ENCODE measurements around the gene TEF. TPM values are rescaled to one million over a fixed set of nuclear protein-coding genes. Genes with fewer than 3 reads are reported as not detected.

The TEF gene
- total RNA-seq, 4 donors from 2014 or later: 8.5 to 73.7 (median 15.1) TPM

- Histone ChIP-seq H3K4me3 (no peak overlapping the region), H3K27me3 (no peaks in the 10 kb centered on the region), H3K9me3 (no peaks in the 10 kb centered on the region), H3K36me3 (no peaks in the 10 kb centered on the region), H3K4me1 (no peaks in the 10 kb centered on the region), H3K27ac (no peak overlapping the region)
- DNase-seq: no peak
- no peak for TF ChIP-seq POLR2A (IDR thresholded peaks at IDR 0.05)
- TF ChIP-seq CTCF (IDR thresholded peaks at IDR 0.05): no peak
- intact Hi-C loops (cut with DNase I; ENCODE audit: low total_unique reads): no loop called here
Measured at GRCh38 chr22:41358927-41359326, 22.8 kb upstream of the TEF start.

DNA sequence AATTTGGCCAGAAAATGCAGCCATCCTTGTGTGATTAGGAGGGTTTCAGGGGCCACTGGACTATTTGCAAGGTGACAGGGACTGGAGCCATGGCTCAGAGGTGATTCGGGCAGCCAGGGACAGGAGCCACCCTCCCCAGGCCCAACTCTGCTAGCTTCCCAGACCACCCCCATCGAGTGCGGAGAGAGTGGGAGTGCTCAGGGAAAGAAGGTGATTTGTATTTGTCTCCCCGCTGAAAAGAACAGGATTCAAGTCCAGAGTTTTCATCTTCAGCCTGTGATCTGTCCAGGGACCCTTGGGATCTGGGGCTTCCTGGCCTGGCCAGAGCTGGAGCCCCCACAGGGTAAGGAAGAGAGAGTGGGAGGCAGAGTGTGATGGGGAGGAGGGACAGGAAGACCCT lies 22.4 kb upstream of the TEF start:
- no peaks in the 10 kb centered on the region for H3K36me3 ChIP-seq
- no peak overlapping the region for H3K27ac ChIP-seq
- no peaks in the 10 kb centered on the region for H3K4me1 ChIP-seq
- H3K4me3 ChIP-seq: no peak overlapping the region
- H3K27me3 ChIP-seq: no peaks in the 10 kb centered on the region
- TF ChIP-seq POLR2A (IDR thresholded peaks at IDR 0.05) (no peak), CTCF (IDR thresholded peaks at IDR 0.05) (no peak)
- DNase-seq: no peak
- intact Hi-C loops (cut with DNase I; ENCODE audit: low total_unique reads): no loop called here
- no peaks in the 10 kb centered on the region for H3K9me3 ChIP-seq

GRCh38 chr22:41360126-41360525 lies 21.6 kb upstream of the TEF start:
- no peak overlapping the region for H3K4me3 ChIP-seq
- DNase-seq: no peak
- H3K36me3 ChIP-seq: no peaks in the 10 kb centered on the region
- no peaks in the 10 kb centered on the region for H3K9me3 ChIP-seq
- TF ChIP-seq POLR2A (IDR thresholded peaks at IDR 0.05) (no peak), CTCF (IDR thresholded peaks at IDR 0.05) (no peak)
- H3K27ac ChIP-seq: no peak overlapping the region
- H3K4me1 ChIP-seq: no peaks in the 10 kb centered on the region
- intact Hi-C loops (cut with DNase I; ENCODE audit: low total_unique reads): no loop called here
- no peaks in the 10 kb centered on the region for H3K27me3 ChIP-seq

DNA sequence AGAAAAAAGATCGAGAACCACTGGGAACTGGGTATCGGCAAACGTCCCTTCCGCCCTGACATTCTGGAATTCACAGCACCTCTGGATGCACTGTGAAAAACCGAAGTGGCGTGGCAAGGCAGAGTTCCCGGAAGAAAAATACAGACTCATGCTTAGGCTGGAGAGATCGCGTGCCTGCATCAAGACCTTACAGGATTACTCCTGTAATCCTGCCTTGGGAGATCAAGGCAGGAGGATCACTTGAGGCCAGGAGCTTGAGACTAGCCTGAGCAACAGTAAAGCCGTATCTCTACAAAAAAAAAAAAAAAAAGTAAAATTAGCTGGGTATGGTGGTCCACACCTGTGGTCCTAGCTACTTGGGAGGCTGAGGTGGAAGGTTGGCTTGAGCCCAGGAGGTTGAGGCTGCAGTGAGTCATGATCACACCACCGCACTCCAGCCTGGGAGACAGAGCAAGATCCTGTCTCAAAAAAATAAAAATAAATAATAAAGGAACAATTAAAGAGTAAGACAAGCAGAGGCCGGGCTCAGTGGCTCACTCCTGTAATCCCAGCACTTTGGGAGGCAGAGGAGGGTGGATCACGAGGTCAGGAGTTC lies 19.9 kb upstream of the TEF start:
- Histone ChIP-seq H3K4me1 (peaks cover 0 to 2% of the 10 kb centered on the region in 2 donors), H3K9me3 (no peaks in the 10 kb centered on the region), H3K4me3 (no peak overlapping the region), H3K27ac (no peak overlapping the region), H3K36me3 (no peaks in the 10 kb centered on the region), H3K27me3 (no peaks in the 10 kb centered on the region)
- intact Hi-C loops (cut with DNase I; ENCODE audit: low total_unique reads): no loop called here
- no peak for DNase-seq
- TF ChIP-seq POLR2A (IDR thresholded peaks at IDR 0.05) (no peak), CTCF (IDR thresholded peaks at IDR 0.05) (no peak)

GRCh38 chr22:41362615-41363014 lies 19.1 kb upstream of the TEF start:
- Histone ChIP-seq H3K4me1 (peaks cover 4% of the 10 kb centered on the region in 2 donors), H3K4me3 (no peak overlapping the region), H3K36me3 (no peaks in the 10 kb centered on the region), H3K27me3 (no peaks in the 10 kb centered on the region), H3K9me3 (no peaks in the 10 kb centered on the region), H3K27ac (no peak overlapping the region)
- TF ChIP-seq CTCF (IDR thresholded peaks at IDR 0.05) (no peak), POLR2A (IDR thresholded peaks at IDR 0.05) (no peak)
- no peak for DNase-seq
- intact Hi-C loops (cut with DNase I; ENCODE audit: low total_unique reads): no loop called here

All from uterus (tissue), 4 donors.